WTC11 (cell line): ENCODE measurements around the gene OR52K2. TPM values are rescaled to one million over a fixed set of nuclear protein-coding genes. Genes with fewer than 3 reads are reported as not detected.
"Not testable (repeated sequence)": the region's sequence is repeated elsewhere in the genome, so short reads cannot be mapped to it uniquely, and the experiment has no call there.

Experiments used
- ATAC-seq: fragments of 200-7000 bp; cut with Tn5 transposase; 2 replicates; pipeline ENCODE4 v1.10.0; 2021; ENCODE audit warnings: mild to moderate bottlenecking, moderate library complexity
- Bru-seq: library from RNA; stranded (reverse); fragments of 400-500 nt; gene quantifications from one replicate; lab custom pipeline; 2021; lab: Mats Ljungman, UMichigan
- CTCF ChIA-PET: fragments of 300-600 bp; sonication (Branson Sonifier 250); formaldehyde crosslinking; loops from one replicate; lab custom pipeline; 2021; ENCODE audit warnings: antibody characterized with exemption; lab: Charles Lee
- POLR2A ChIA-PET: fragments of 350-600 bp; sonication (Branson Sonifier 250); formaldehyde crosslinking; loops from one replicate; lab custom pipeline; 2021; ENCODE audit warnings: antibody characterized with exemption; lab: Charles Lee
- DNase-seq: peaks from one replicate; pipeline ENCODE4 v3.0.0; 2021; ENCODE audit warnings: low spot score
- H3K27ac Mint-ChIP-seq: 2 replicates; pipeline ENCODE4 v1.8.0; 2021; ENCODE audit warnings: mixed read lengths
- H3K27me3 Mint-ChIP-seq: 2 replicates; pipeline ENCODE4 v1.8.0; 2021; ENCODE audit warnings: low read depth, mild to moderate bottlenecking, moderate library complexity, mixed read lengths
- H3K36me3 Mint-ChIP-seq: 2 replicates; pipeline ENCODE4 v1.8.0; 2021; ENCODE audit warnings: mixed read lengths
- H3K4me1 Mint-ChIP-seq: 2 replicates; pipeline ENCODE4 v1.8.0; 2022; ENCODE audit warnings: mixed read lengths
- H3K4me3 Mint-ChIP-seq: 2 replicates; pipeline ENCODE4 v1.8.0; 2021; ENCODE audit warnings: mild to moderate bottlenecking, moderate library complexity, mixed read lengths
- H3K9me3 Mint-ChIP-seq: 2 replicates; pipeline ENCODE4 v1.8.0; 2021; ENCODE audit warnings: mixed read lengths
- ATF2 ChIP-seq: sonication (generic); formaldehyde crosslinking; IDR thresholded peaks from 2 replicates; pipeline ENCODE4 v1.8.1; 2022; ENCODE audit warnings: low read depth, missing genetic modification reagents, borderline replicate concordance
- CDX4 ChIP-seq: fragments of 250-450 bp; sonication (Bioruptor Pico); IDR thresholded peaks from 2 replicates; pipeline ENCODE4 v1.9.0; 2021; ENCODE audit warnings: moderate library complexity, mild to moderate bottlenecking, inconsistent platforms, borderline replicate concordance
- CTCF ChIP-seq: fragments of 200-600 bp; IDR thresholded peaks from 2 replicates; pipeline ENCODE4 v1.8.0; 2022; ENCODE audit warnings: antibody characterized with exemption
- FOXP1 ChIP-seq: sonication (generic); formaldehyde crosslinking; IDR thresholded peaks from 2 replicates; pipeline ENCODE4 v1.8.0; 2022; ENCODE audit warnings: missing genetic modification reagents, mild to moderate bottlenecking, moderate library complexity, borderline replicate concordance
- HMGA2 ChIP-seq: fragments of 250-450 bp; sonication (Bioruptor Pico); IDR thresholded peaks from 2 replicates; pipeline ENCODE4 v1.4.0; 2021; ENCODE audit warnings: mild to moderate bottlenecking, moderate library complexity
- MAX ChIP-seq: sonication (generic); formaldehyde crosslinking; IDR thresholded peaks from 2 replicates; pipeline ENCODE4 v1.8.0; 2022; ENCODE audit warnings: mild to moderate bottlenecking, missing genetic modification reagents
- PREB ChIP-seq: sonication (generic); formaldehyde crosslinking; IDR thresholded peaks from 2 replicates; pipeline ENCODE4 v1.8.1; 2022; ENCODE audit warnings: mild to moderate bottlenecking, missing genetic modification reagents, moderate library complexity, borderline replicate concordance
- RORB ChIP-seq: fragments of 250-450 bp; sonication (Bioruptor Pico); IDR thresholded peaks from 2 replicates; pipeline ENCODE4 v1.9.0; 2021; ENCODE audit warnings: mild to moderate bottlenecking
- SMAD3 ChIP-seq: sonication (generic); formaldehyde crosslinking; IDR thresholded peaks from 2 replicates; pipeline ENCODE4 v1.8.0; 2022; ENCODE audit warnings: missing genetic modification reagents, mild to moderate bottlenecking, borderline replicate concordance
- SMAD4 ChIP-seq: sonication (generic); formaldehyde crosslinking; IDR thresholded peaks from 2 replicates; pipeline ENCODE4 v1.8.0; 2022; ENCODE audit warnings: mild to moderate bottlenecking, missing genetic modification reagents
- ZNF138 ChIP-seq: sonication (generic); formaldehyde crosslinking; conservative IDR thresholded peaks from 2 replicates; pipeline ENCODE4 v1.8.1; 2022; ENCODE audit warnings: mild to moderate bottlenecking, moderate library complexity, missing genetic modification reagents
- long read RNA-seq, 3 experiments: library from RNA in 1 of 3; library from capped mRNA in 1 of 3; library from polyadenylated mRNA in 1 of 3; unstranded in 2 of 3; stranded (forward) in 1 of 3; transcript quantifications; one replicate each; pipeline ENCODE4 v2.0.0, GENCODE V29; 2021
- total RNA-seq: library from RNA; stranded (reverse); gene quantifications from 3 replicates; pipeline ENCODE4 v1.2.3, GENCODE V29; 2021
- TF ChIP-seq, protein P1 (sequence below): sonication (generic); formaldehyde crosslinking; IDR thresholded peaks from 2 replicates; pipeline ENCODE4 v1.8.0; 2022; ENCODE audit warnings: missing genetic modification reagents
- TF ChIP-seq, protein P2 (sequence below): sonication (generic); formaldehyde crosslinking; IDR thresholded peaks from 2 replicates; pipeline ENCODE4 v1.8.1; 2023; ENCODE audit warnings: mild to moderate bottlenecking, moderate library complexity, missing genetic modification reagents
- TF ChIP-seq, protein P3 (sequence below): sonication (generic); formaldehyde crosslinking; conservative IDR thresholded peaks from 2 replicates; pipeline ENCODE4 v1.8.1; 2023; ENCODE audit warnings: mild to moderate bottlenecking, low read depth, missing genetic modification reagents, moderate library complexity
- TF ChIP-seq, protein P4 (sequence below): fragments of 250-450 bp; sonication (Bioruptor Pico); IDR thresholded peaks from 2 replicates; pipeline ENCODE4 v2.1.2; 2022; ENCODE audit warnings: mild to moderate bottlenecking, moderate library complexity
- TF ChIP-seq, protein P5 (sequence below): sonication (generic); formaldehyde crosslinking; IDR thresholded peaks from 2 replicates; pipeline ENCODE4 v1.8.0; 2023; ENCODE audit warnings: missing genetic modification reagents

Gene OR52K2
- total RNA-seq (not detected in 3 replicates), Bru-seq, nascent RNA (percentile 18 among the genes with signal in this experiment)
- long read RNA-seq, experiment 1, result 0 reads
- long read RNA-seq, experiment 2, result 0 reads
- long read RNA-seq, experiment 3, result 0 reads

DNA sequence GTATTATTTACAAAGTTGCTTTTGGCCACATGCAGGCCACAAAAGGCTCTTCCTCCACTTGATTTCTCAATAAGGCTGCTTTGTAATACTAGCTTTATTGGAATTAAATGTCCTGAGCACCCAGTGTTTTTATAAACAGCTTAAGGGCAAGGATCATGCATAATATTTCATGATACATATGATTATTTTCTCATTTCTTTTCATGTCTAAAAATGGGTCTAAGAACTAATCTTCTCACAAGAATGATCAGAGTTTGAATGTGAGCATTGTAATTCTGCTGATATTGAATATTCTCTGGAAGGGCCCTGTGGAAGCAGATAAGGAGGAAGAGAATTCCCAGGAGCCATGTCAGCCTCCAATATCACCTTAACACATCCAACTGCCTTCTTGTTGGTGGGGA is at the start of gene OR52K2:
Gene OR52K2, plus strand, starts transcription at position 301 of the 400 bp plus-strand sequence. Its CDS starts 45 bp downstream, at position 346.
- POLR2A ChIA-PET, result no interaction called here
- ATAC-seq (no peak), DNase-seq (no peak)
- peaks cover 27% of the 10 kb centered on the region for H3K9me3 Mint-ChIP-seq
- TF ChIP-seq PREB (CRISPR knock-in tag) (no peak), RORB (CRISPR knock-in tag) (no peak), MAX (CRISPR knock-in tag) (no peak), ATF2 (no peak), SMAD4 (CRISPR knock-in tag) (no peak), ZNF138 (CRISPR knock-in tag) (no peak), CDX4 (CRISPR knock-in tag) (no peak), SMAD3 (no peak), CTCF (no peak), HMGA2 (CRISPR knock-in tag) (no peak), FOXP1 (CRISPR knock-in tag) (no peak)
- TF ChIP-seq, protein P1, sequence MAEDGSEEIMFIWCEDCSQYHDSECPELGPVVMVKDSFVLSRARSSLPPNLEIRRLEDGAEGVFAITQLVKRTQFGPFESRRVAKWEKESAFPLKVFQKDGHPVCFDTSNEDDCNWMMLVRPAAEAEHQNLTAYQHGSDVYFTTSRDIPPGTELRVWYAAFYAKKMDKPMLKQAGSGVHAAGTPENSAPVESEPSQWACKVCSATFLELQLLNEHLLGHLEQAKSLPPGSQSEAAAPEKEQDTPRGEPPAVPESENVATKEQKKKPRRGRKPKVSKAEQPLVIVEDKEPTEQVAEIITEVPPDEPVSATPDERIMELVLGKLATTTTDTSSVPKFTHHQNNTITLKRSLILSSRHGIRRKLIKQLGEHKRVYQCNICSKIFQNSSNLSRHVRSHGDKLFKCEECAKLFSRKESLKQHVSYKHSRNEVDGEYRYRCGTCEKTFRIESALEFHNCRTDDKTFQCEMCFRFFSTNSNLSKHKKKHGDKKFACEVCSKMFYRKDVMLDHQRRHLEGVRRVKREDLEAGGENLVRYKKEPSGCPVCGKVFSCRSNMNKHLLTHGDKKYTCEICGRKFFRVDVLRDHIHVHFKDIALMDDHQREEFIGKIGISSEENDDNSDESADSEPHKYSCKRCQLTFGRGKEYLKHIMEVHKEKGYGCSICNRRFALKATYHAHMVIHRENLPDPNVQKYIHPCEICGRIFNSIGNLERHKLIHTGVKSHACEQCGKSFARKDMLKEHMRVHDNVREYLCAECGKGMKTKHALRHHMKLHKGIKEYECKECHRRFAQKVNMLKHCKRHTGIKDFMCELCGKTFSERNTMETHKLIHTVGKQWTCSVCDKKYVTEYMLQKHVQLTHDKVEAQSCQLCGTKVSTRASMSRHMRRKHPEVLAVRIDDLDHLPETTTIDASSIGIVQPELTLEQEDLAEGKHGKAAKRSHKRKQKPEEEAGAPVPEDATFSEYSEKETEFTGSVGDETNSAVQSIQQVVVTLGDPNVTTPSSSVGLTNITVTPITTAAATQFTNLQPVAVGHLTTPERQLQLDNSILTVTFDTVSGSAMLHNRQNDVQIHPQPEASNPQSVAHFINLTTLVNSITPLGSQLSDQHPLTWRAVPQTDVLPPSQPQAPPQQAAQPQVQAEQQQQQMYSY (CRISPR knock-in tag), result no peak
- TF ChIP-seq, protein P2, sequence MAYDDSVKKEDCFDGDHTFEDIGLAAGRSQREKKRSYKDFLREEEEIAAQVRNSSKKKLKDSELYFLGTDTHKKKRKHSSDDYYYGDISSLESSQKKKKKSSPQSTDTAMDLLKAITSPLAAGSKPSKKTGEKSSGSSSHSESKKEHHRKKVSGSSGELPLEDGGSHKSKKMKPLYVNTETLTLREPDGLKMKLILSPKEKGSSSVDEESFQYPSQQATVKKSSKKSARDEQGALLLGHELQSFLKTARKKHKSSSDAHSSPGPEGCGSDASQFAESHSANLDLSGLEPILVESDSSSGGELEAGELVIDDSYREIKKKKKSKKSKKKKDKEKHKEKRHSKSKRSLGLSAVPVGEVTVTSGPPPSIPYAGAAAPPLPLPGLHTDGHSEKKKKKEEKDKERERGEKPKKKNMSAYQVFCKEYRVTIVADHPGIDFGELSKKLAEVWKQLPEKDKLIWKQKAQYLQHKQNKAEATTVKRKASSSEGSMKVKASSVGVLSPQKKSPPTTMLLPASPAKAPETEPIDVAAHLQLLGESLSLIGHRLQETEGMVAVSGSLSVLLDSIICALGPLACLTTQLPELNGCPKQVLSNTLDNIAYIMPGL (CRISPR knock-in tag), result no peak
- TF ChIP-seq, protein P3, sequence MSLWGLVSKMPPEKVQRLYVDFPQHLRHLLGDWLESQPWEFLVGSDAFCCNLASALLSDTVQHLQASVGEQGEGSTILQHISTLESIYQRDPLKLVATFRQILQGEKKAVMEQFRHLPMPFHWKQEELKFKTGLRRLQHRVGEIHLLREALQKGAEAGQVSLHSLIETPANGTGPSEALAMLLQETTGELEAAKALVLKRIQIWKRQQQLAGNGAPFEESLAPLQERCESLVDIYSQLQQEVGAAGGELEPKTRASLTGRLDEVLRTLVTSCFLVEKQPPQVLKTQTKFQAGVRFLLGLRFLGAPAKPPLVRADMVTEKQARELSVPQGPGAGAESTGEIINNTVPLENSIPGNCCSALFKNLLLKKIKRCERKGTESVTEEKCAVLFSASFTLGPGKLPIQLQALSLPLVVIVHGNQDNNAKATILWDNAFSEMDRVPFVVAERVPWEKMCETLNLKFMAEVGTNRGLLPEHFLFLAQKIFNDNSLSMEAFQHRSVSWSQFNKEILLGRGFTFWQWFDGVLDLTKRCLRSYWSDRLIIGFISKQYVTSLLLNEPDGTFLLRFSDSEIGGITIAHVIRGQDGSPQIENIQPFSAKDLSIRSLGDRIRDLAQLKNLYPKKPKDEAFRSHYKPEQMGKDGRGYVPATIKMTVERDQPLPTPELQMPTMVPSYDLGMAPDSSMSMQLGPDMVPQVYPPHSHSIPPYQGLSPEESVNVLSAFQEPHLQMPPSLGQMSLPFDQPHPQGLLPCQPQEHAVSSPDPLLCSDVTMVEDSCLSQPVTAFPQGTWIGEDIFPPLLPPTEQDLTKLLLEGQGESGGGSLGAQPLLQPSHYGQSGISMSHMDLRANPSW, result no peak
- TF ChIP-seq, protein P4, sequence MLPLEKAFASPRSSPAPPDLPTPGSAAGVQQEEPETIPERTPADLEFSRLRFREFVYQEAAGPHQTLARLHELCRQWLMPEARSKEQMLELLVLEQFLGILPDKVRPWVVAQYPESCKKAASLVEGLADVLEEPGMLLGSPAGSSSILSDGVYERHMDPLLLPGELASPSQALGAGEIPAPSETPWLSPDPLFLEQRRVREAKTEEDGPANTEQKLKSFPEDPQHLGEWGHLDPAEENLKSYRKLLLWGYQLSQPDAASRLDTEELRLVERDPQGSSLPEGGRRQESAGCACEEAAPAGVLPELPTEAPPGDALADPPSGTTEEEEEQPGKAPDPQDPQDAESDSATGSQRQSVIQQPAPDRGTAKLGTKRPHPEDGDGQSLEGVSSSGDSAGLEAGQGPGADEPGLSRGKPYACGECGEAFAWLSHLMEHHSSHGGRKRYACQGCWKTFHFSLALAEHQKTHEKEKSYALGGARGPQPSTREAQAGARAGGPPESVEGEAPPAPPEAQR (CRISPR knock-in tag), result no peak
- TF ChIP-seq, protein P5, sequence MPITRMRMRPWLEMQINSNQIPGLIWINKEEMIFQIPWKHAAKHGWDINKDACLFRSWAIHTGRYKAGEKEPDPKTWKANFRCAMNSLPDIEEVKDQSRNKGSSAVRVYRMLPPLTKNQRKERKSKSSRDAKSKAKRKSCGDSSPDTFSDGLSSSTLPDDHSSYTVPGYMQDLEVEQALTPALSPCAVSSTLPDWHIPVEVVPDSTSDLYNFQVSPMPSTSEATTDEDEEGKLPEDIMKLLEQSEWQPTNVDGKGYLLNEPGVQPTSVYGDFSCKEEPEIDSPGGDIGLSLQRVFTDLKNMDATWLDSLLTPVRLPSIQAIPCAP (CRISPR knock-in tag), result no peak
- no peak within 1 kb of the TSS for H3K4me3 Mint-ChIP-seq
- CTCF ChIA-PET, result no interaction called here
- H3K27me3 Mint-ChIP-seq, result no peaks in the 10 kb centered on the region
- no peaks in the 10 kb centered on the region for H3K4me1 Mint-ChIP-seq
- H3K27ac Mint-ChIP-seq, result no peak within 1 kb of the TSS
- peaks cover 4% of the 10 kb centered on the region for H3K36me3 Mint-ChIP-seq

DNA sequence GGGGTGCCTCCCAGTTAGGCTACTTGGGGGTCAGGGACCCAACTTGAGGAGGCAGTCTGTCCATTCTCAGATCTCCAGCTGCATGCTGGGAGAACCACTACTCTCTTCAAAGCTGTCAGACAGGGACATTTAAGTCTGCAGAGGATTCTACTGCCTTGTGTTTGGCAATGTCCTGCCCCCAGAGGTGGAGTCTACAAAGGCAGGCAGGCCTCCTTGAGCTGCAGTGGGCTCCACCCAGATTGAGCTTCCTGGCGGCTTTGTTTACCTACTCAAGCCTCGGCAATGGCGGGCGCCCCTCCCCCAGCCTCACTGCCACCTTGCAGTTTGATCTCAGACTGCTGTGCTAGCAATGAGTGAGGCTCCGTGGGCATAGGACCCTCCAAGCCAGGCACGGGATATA is 42.9 kb upstream of the OR52K2 start:
- H3K4me3 Mint-ChIP-seq, POLR2A ChIA-PET, DNase-seq, CTCF ChIA-PET, H3K27ac Mint-ChIP-seq, H3K4me1 Mint-ChIP-seq, ATAC-seq: not testable (repeated sequence)
- Mint-ChIP-seq H3K9me3 (peaks cover 54% of the 10 kb centered on the region), H3K27me3 (peaks cover 18% of the 10 kb centered on the region), H3K36me3 (peaks cover 34% of the 10 kb centered on the region)
